HG02759 (cell line): ENCODE measurements around the gene NDUFA9.

Experiments
- ATAC-seq: cut with Tn5 transposase; IDR thresholded peaks from one replicate; pipeline ENCODE4 v1.9.1; 2021; ENCODE audit warnings: mild to moderate bottlenecking, moderate library complexity; ENCODE audit not compliant: unreplicated experiment

The NDUFA9 gene

GRCh38 chr12:4648501-4649357, at the start of gene NDUFA9, which contains the start of gene AKAP3:
TSS of gene NDUFA9 (plus strand) at chr12:4649114. CDS start at chr12:4649127, 13 bp downstream.
TSS of gene AKAP3 (minus strand) at chr12:4649051. CDS start at chr12:4638196, 10,855 bp downstream.
- peak; percentile 84 for ATAC-seq

- ATAC-seq = no peak
Measured at GRCh38 chr12:4603421-4603820, 45.5 kb upstream of the NDUFA9 start.

GRCh38 chr12:4603946-4604345, 45.0 kb upstream of the NDUFA9 start:
- ATAC-seq = no peak

GRCh38 chr12:4604684-4605193, 44.2 kb upstream of the NDUFA9 start:
- ATAC-seq = peak; percentile 95

- ATAC-seq = no peak
Measured at GRCh38 chr12:4607056-4607455, 41.9 kb upstream of the NDUFA9 start.

- no peak for ATAC-seq
Measured at GRCh38 chr12:4609071-4609470, 39.8 kb upstream of the NDUFA9 start.

- ATAC-seq = no peak
Measured at GRCh38 chr12:4610481-4610880, 38.4 kb upstream of the NDUFA9 start.

- ATAC-seq = no peak
Measured at GRCh38 chr12:4615667-4616066, 33.2 kb upstream of the NDUFA9 start.

- no peak for ATAC-seq
Measured at GRCh38 chr12:4621511-4621910, 27.4 kb upstream of the NDUFA9 start.

GRCh38 chr12:4626543-4626942, 22.4 kb upstream of the NDUFA9 start:
- no peak for ATAC-seq

GRCh38 chr12:4628406-4628805, 20.5 kb upstream of the NDUFA9 start:
- ATAC-seq = no peak

- no peak for ATAC-seq
Measured at GRCh38 chr12:4630262-4630661, 18.7 kb upstream of the NDUFA9 start.

- ATAC-seq = no peak
Measured at GRCh38 chr12:4643747-4644146, 5.2 kb upstream of the NDUFA9 start.

- ATAC-seq = no peak
Measured at GRCh38 chr12:4645023-4645422, 3.9 kb upstream of the NDUFA9 start.

GRCh38 chr12:4648104-4648500, 812 bp upstream of the NDUFA9 start:
- peak; percentile 40 for ATAC-seq

GRCh38 chr12:4649358-4649661, 396 bp downstream of the NDUFA9 start:
- ATAC-seq = no peak

GRCh38 chr12:4653257-4653656, 4.3 kb downstream of the NDUFA9 start:
- no peak for ATAC-seq

- no peak for ATAC-seq
Measured at GRCh38 chr12:4653691-4654090, 4.8 kb downstream of the NDUFA9 start.

- no peak for ATAC-seq
Measured at GRCh38 chr12:4663971-4664505, 15.1 kb downstream of the NDUFA9 start.

GRCh38 chr12:4665236-4665635, 16.3 kb downstream of the NDUFA9 start:
- ATAC-seq = no peak

- no peak for ATAC-seq
Measured at GRCh38 chr12:4679711-4680110, 30.8 kb downstream of the NDUFA9 start.

- ATAC-seq = no peak
Measured at GRCh38 chr12:4681732-4682131, 32.8 kb downstream of the NDUFA9 start.
